IPS DF 4.7 (cell line): Measurements from ENCODE around the gene SEPTIN11.

Source experiments
- DNase-seq: peaks from one replicate; pipeline ENCODE4 v3.0.0-alpha.2; 2013; ENCODE audit warnings: low spot score; ENCODE audit errors: extremely low read depth

SEPTIN11 gene

DNA sequence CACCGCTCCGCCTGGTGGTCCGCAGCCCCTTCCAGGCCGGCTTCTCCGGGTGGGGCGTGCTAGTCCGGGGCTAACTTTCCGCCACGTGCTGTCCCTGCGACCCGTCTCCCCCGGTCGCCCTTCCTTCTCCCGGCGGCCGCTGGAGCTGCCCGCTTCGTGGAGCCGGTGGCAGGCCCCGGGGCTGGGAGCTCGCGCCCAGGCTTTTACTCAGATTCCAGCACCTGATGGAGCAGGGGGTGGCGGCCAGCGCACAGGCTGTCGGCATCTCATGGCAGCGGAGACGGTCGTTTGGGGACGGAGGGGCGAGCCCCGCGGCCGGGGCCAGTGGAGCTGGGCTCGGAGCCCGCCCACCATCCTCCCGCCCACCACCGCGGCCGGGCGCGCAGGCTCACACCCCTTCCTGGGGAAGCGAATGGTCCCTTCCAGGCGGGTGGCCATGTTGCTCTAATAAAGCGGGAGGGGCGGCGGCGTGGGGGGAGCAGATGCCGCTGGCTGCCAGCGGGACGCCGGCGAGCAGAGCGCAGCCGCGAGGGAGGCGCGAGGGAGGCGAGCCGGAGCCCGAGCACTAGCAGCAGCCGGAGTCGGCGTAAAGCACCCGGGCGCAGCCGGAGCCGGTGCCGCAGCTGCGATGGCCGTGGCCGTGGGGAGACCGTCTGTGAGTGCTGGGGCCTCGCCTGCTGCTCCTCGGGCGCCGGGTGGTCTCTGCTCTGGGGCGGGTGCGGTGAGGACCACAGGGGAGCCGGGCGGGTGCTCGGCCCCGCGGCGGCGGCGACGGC lies at the start of gene SEPTIN11:
Gene SEPTIN11 (plus strand): TSS at position 477 of the 776 bp plus-strand sequence. CDS start 152 bp downstream, at position 629.
- DNase-seq, result no peak

- DNase-seq, result no peak
These were observed 47.2 kb upstream of the SEPTIN11 start for GRCh38 chr4:76902233-76902890.

DNA sequence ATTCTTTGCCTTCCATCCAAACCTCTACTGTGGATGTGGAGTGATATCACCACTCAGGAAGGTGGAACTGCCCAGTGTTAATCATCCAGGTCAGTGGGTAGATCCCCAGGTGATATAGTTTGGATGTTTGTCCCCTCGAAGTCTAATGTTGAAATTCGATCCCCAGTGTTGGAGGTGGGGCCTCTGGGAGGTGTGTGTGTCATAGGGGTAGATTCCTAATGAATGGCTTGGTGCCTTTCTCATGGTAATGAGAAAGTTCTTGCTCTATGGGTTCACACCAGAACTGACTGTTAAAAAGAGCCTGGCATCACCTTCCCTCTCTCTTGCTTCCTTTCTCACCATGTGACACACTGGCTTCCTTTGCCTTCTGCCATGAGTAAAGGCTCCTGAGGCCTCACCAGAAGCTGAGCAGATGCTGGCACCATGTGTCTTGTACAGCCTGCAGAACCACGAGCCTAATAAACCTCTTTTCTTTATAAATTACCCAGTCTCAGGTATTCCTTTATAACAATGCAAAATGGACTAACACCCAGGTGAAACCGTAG lies 44.8 kb upstream of the SEPTIN11 start:
- no peak for DNase-seq

GRCh38 chr4:76905521-76905920 lies 44.0 kb upstream of the SEPTIN11 start:
- no peak for DNase-seq

DNA sequence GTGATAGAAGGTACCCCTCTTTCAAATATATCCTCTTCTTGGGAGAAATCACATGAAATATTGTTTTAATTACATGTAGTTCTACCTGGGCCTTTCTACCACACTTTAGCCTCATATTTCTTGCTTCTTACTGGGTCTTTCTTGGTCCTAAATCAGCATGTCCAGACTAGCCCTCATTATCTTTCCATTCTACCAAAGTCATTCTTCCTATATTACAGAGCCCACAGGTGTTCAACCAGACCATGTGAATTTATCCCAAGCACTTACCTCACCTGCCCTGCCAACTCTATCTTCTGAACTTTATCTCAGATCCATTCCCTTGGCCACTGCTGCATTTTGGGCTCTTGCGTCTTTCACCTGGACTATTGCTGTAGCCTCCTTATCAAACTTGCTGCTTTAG lies 39.8 kb upstream of the SEPTIN11 start:
- no peak for DNase-seq

DNA sequence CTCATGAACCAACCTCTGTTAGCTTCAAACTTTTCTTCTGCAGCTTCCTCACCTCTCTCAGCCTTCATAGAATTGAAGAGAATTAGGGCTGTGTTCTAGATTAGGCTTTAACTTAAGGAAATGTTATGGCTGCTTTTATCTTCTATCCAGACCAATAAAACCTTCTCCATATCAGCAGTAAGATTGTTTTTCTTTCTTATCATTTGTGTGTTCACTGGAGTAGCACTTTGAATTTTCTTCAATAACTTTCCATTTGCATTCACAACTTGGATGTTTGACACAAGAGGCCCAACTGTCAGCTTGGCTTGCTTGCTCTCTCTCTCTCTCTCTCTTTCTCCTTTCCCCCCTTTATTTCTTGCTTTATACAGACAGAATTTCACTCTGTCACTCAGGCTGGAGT lies 28.8 kb upstream of the SEPTIN11 start:
- no peak for DNase-seq

DNA sequence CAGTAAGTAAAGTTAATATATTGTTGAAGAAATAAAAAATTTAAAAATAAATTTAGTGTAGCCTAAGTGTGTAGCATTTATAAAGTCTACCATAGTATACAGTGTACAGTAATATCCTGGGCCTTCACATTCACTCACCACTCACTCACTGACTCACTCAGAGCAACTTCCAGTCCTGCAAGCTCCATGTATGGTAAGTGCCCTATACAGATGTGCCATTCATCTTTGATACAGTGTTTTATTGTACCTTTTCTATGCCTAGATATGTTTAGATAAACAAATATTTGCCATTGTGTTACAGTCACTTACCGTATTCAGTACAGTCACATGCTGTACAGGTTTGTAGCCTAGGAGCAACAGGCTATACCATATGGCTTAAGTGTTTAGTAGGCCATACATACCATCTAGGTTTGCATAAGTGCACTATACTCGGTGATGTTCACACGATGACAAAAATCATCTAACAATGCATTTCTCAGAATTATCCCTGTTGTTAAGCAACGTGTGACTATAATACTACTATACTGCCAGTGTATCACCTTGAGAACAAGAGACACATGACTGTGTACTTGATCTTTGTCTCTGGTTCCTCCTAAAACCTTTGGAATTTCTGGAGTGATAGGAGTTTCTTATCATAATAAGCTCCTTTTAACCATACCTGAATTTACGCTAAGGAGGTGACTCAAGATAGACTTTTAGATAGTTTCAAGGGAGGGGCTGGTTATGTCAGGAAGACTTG lies 25.8 kb upstream of the SEPTIN11 start:
- DNase-seq, result no peak

DNA sequence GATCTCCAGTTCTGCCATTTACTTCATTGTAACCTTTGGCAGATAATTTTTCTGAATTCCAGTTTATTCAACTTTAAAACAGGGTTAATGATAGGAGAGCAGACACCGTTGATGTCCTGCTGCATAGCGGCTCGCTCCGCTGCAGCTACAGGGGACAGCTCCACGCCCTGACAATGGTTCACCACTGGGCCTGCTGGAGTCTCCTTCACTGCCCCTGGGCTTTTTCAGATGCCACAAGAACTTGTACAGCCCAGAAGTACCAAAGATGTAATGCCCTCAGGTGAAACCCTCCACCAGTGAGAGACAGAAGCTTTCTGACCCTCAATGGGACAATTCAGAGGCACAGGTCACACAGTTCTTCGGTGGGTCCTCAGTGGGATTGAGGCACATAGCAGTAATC lies 22.7 kb upstream of the SEPTIN11 start:
- no peak for DNase-seq

DNA sequence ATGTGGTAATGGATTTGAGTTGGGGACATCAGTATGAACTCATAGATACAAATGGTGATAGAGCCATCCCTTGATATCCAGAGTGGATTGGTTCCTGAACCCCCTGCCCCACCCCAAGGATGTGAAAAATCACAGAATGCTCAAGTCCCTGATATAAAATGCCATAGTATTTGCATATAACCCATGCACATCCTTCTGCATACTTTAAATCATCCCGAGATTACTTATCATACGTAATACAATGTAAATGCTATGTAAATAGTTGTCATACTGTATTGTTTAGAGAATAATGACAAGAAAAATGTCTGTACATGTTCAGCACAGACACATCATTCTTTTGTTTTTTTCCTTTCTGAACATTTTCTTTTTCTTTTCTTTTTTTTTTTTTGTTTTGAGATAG lies 18.9 kb upstream of the SEPTIN11 start:
- DNase-seq, result no peak

GRCh38 chr4:76931087-76931486 lies 18.5 kb upstream of the SEPTIN11 start:
- no peak for DNase-seq

GRCh38 chr4:76931576-76932276 lies 17.8 kb upstream of the SEPTIN11 start:
- no peak for DNase-seq

GRCh38 chr4:76939184-76939583 lies 10.4 kb upstream of the SEPTIN11 start:
- no peak for DNase-seq

DNA sequence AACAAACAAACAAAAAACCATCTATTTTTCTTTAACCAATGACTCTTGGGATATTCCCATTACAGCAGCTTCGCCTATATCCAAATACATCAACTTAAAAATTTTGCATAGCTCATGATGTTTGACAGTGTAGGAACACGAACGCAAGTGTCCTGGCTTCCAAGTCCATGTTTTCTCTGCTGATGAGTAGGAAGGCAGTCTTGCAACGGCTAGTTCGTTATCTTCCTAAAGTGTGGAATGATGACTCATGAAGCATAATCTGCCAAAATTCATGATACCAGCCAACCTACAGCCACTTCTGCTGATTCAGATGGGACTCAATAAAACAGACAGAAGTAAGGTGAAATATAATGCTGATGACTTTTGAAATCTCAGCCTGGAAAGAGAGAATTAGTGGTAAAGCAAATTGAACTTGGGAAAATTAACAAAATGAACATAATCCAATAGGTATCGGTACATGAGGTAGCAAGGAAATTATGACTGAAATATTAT lies 6.4 kb upstream of the SEPTIN11 start:
- no peak for DNase-seq

GRCh38 chr4:76943790-76944189 lies 5.8 kb upstream of the SEPTIN11 start:
- no peak for DNase-seq

DNA sequence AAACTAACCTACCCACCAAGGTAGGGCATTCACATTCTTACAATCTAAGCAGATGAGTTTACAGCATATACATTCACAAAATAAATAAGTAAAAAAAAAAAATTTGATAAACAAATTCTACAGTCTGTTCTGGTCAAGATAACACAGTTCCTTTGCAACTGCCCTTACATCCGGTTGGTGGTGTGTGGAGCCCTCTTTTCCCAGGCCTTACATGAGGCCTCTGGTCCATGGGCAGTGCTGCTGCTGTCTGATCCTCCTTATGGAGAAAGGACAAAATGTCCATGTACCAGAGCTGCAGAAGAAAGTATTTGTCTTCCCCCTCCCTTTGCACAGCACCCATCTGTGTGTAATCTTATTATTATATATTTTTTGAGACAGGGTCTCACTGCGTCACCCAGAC lies 2.2 kb upstream of the SEPTIN11 start:
- no peak for DNase-seq

DNA sequence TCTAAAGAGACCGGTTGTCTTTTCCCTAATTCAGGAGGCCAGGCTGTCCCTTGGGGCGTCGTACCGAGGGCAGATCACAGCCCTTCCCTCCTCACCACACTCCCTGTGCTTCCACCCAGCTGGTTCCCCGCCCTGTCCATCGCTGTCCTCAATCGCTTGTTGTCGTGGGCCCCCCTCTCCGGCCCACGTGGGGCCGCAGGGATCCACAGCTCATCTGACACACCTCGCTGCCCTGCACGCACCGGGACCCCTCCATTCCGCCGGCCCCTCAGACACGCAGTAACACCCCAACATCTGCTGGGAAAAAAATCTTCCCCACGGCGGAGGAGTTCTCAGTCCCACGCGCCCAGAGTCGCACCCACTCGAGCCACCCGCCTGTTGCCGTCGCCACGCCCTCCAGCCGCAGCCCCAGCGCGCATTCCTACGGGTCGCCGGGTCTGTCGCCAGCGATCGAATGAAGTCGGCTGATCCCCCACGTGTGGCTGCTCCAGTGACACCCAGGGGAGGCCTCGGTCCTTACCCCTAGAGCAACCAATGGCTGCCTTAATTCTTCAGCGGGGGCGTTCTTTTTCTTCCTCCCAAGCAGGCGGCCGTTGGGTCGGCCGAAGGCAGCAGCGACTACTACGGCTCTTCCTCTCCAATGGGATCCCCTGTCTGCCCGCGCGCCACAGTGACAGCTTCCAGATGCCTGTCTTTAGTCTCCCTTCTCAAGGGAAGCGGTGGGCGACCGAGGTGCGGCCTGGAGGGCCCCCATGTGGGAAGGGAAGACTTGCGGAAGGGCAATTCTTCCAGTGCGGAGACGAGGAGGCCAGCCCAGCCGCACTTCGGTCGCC lies 893 bp upstream of the SEPTIN11 start:
- DNase-seq, result no peak

DNA sequence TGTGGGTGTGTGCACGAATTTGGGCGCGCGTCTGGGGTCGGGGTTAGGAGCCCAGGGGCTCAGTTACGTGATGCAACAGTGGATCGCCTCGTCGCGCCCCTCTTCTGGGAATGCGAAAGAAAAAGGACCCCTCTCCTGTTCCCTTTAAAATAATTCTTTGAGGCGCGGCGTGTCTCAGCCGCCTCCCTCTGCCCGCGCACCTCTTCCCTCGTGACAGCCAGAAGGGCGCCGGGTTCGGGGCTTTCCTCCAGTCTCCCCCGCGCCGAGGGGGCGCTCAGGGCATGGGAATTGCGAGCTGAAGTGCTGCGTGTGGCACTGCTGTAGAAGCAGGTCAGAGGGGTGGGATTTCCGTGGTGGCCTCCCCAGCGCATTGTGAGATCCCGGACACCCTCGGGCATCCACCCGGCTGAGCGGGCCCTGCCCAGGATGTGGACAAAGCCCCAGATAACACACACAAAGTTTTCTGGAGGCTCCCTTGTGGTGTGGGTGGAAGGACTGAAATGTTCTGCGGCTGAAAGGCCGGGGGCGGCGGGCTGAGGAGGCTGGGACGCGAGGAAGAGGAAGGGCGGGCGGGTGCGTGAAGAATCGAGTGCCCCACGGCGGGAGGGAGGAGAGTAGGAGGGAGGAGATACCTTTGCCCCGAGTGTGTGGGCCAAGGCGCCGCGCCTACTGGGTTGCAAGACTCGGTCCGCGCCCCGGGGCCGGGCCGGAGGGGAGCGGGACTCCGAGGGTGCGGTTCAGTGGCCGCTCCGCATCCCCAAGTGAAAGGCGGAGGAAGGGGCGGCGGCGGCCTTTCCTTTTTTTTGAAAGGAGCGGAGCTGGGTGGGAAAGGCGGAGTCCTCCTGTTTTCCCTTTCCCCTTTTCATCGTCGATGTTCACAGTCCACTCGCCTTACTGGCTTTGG lies 752 bp downstream of the SEPTIN11 start:
- DNase-seq, result no peak

GRCh38 chr4:76950956-76951671 lies 1.6 kb downstream of the SEPTIN11 start:
- no peak for DNase-seq

- DNase-seq, result no peak
These were observed 2.1 kb downstream of the SEPTIN11 start for GRCh38 chr4:76951672-76952010.
